PC-9 (cell line): ENCODE results near the gene MICB. TPM values are rescaled to one million over a fixed set of nuclear protein-coding genes. Genes with fewer than 3 reads are reported as not detected.

Experiments used
- BruUV-seq: library from RNA; stranded (reverse); fragments of 400-500 nt; replicated peaks from 2 replicates; lab custom pipeline; 2021; lab: Mats Ljungman, UMichigan
- CTCF ChIA-PET: fragments of 300-600 bp; sonication (Branson Sonifier 250); formaldehyde crosslinking; loops from one replicate; lab custom pipeline; 2022; ENCODE audit warnings: antibody characterized with exemption; lab: Charles Lee
- POLR2A ChIA-PET: fragments of 300-600 bp; sonication (Branson Sonifier 250); formaldehyde crosslinking; loops from one replicate; lab custom pipeline; 2022; ENCODE audit warnings: antibody characterized with exemption; ENCODE audit not compliant: unreplicated experiment; lab: Charles Lee
- DNase-seq, 2 experiments: peaks; one replicate each; pipeline versions ENCODE4 v3.0.0 to v3.0.0-alpha.2; 2015 to 2022; ENCODE audit warnings: mixed read lengths in 1 of 2
- H2AFZ ChIP-seq: fragments of 200-600 bp; sonication (generic); 2 replicates; pipeline ENCODE4 v1.8.1; 2017; ENCODE audit warnings: antibody characterized with exemption
- H3F3A ChIP-seq: fragments of 200-600 bp; sonication (generic); 2 replicates; pipeline ENCODE4 v1.8.1; 2017; ENCODE audit warnings: antibody characterized with exemption, mild to moderate bottlenecking, low read depth; ENCODE audit not compliant: insufficient read depth
- H3K27ac ChIP-seq: fragments of 200-600 bp; sonication (generic); 2 replicates; pipeline ENCODE4 v1.6.1; 2016; ENCODE audit warnings: mixed run types
- H3K27me3 ChIP-seq: fragments of 200-600 bp; sonication (generic); 2 replicates; pipeline ENCODE4 v1.6.1; 2016; ENCODE audit warnings: low read depth, mixed run types; ENCODE audit not compliant: insufficient read depth
- H3K36me3 ChIP-seq: fragments of 200-600 bp; sonication (generic); 2 replicates; pipeline ENCODE4 v1.6.1; 2016; ENCODE audit warnings: low read depth, mixed run types
- H3K4me1 ChIP-seq: fragments of 200-600 bp; sonication (generic); replicated peaks from 2 replicates; pipeline ENCODE4 v1.6.1; 2016; ENCODE audit warnings: mixed run types; ENCODE audit not compliant: insufficient read depth
- H3K4me2 ChIP-seq: fragments of 200-600 bp; sonication (generic); 2 replicates; pipeline ENCODE4 v1.6.1; 2017; ENCODE audit warnings: mixed run types
- H3K4me3 ChIP-seq: fragments of 200-600 bp; sonication (generic); 2 replicates; pipeline ENCODE4 v1.6.1; 2016; ENCODE audit warnings: mixed run types
- H3K79me2 ChIP-seq: fragments of 200-600 bp; sonication (generic); 2 replicates; pipeline ENCODE4 v1.6.1; 2017; ENCODE audit warnings: low read depth, mixed run types
- H3K9me2 ChIP-seq: fragments of 200-600 bp; sonication (generic); 2 replicates; pipeline ENCODE4 v1.8.1; 2017; ENCODE audit warnings: mild to moderate bottlenecking; ENCODE audit not compliant: insufficient read depth
- H3K9me3 ChIP-seq: fragments of 200-600 bp; sonication (generic); 2 replicates; pipeline ENCODE4 v1.8.1; 2016; ENCODE audit warnings: low read depth; ENCODE audit not compliant: insufficient read depth
- H4K20me1 ChIP-seq: fragments of 200-600 bp; sonication (generic); 2 replicates; pipeline ENCODE4 v1.8.1; 2017; ENCODE audit not compliant: insufficient read depth
- CTCF ChIP-seq: fragments of 200-600 bp; sonication (generic); conservative IDR thresholded peaks from 2 replicates; pipeline ENCODE4 v1.6.1; 2017; ENCODE audit warnings: mixed run types, antibody characterized with exemption, mild to moderate bottlenecking, moderate library complexity
- EZH2 ChIP-seq: fragments of 200-600 bp; sonication (generic); IDR thresholded peaks from 2 replicates; pipeline ENCODE4 v1.8.0; 2017; ENCODE audit warnings: antibody characterized with exemption, low read depth
- intact Hi-C: fragments of 100-400 bp; cut with micrococcal nuclease; formaldehyde crosslinking; loops from one replicate; pipeline ENCODE4 v1.10.0; 2022; ENCODE audit not compliant: unreplicated experiment
- total RNA-seq: library from RNA; stranded (reverse); gene quantifications from 2 replicates; pipeline ENCODE4 v1.2.3, GENCODE V29; 2021

The MICB gene
- total RNA-seq, 1 experiment from 2014 or later = 37.8 TPM

GRCh38 chr6:31476515-31477139, 21.3 kb upstream of the MICB start:
- CTCF ChIA-PET = no interaction called here
- intact Hi-C loops = no loop called here
- H3K4me1 ChIP-seq = peaks cover 14% of the 10 kb centered on the region
- no peaks in the 10 kb centered on the region for H3K79me2 ChIP-seq
- no peaks in the 10 kb centered on the region for H3F3A ChIP-seq
- H3K4me3 ChIP-seq = no peak overlapping the region
- H3K27ac ChIP-seq = no peak overlapping the region
- H4K20me1 ChIP-seq = no peaks in the 10 kb centered on the region
- no peaks in the 10 kb centered on the region for H3K9me2 ChIP-seq
- no peak overlapping the region for H2AFZ ChIP-seq
- TF ChIP-seq CTCF = no peak
- no peak for TF ChIP-seq EZH2
- H3K27me3 ChIP-seq = peaks cover 3% of the 10 kb centered on the region; the same call in 1 of the 2 replicates
- BruUV-seq = no TSS peak
- POLR2A ChIA-PET = interaction anchor here (0.6 kb wide), 1 partner anchor 330 kb away, joined by 3 read pairs; the partner anchor contains the start of gene LSM2
- no peaks in the 10 kb centered on the region for H3K36me3 ChIP-seq
- no peaks in the 10 kb centered on the region for H3K9me3 ChIP-seq
- no peak for DNase-seq
- no peak overlapping the region for H3K4me2 ChIP-seq

DNA sequence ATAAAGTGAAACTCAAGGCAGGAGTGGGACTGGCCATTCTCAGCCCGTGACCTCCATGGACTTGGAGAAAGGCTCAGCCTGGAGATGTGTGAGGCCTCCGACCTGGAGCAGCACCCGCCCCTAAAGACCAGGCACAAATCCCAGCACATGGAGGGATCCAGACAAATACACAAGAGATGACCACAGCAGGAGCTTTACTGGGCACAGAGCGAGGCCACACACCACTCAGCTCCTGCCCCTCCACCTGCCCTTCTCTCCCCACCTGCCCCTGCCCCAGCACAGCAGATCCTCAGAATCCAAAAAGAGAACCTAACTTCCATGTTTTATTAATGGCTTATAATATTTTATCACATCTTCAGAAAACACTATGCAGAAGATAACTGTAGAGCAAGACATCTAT, 20.4 kb upstream of the MICB start:
- CTCF ChIA-PET = no interaction called here
- no TSS peak for BruUV-seq
- intact Hi-C loops = no loop called here

DNA sequence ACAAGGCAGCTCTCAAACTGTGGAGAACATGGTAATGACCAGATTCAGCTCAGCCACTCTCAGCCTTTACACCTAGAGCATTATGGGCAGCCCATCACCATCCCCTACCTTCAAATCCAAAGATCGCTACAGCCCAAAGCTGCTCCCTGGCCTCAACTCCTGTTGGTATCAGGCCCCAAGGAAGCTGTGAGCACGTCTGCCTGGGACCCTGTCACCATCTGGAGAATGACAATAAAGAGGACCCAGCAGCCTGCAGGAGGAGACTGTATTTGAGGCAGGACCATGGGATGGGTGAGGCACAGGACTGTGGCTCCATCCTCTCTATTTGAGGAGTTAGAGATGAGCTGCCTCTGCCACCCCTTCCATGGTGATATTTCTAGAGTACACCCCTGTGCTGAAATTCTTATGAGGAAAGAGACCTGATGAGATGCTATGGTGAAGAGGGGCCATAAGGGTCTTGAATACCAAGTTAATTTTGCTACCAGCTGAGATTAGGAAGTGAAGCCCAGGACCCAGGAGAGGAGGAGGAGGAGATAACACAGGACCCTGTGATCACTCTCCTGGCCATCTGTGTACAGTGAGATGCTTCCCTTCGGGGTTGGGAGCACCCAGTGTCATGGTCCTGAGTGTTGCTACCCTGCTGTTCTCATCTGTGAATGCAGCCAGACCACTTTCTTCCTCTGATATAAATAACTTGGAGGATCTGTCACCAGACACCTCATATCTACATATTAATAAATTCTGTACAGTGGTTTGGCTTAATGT, 19.6 kb upstream of the MICB start:
- Histone ChIP-seq H3K4me2 (no peak overlapping the region), H3F3A (no peaks in the 10 kb centered on the region), H3K27me3 (peaks cover 3% of the 10 kb centered on the region; the same call in 1 of the 2 replicates), H2AFZ (no peak overlapping the region), H3K9me3 (no peaks in the 10 kb centered on the region), H3K27ac (no peak overlapping the region), H3K9me2 (no peaks in the 10 kb centered on the region), H3K79me2 (no peaks in the 10 kb centered on the region), H3K36me3 (no peaks in the 10 kb centered on the region), H3K4me1 (peaks cover 14% of the 10 kb centered on the region), H4K20me1 (no peaks in the 10 kb centered on the region), H3K4me3 (no peak overlapping the region)
- no peak for DNase-seq
- POLR2A ChIA-PET = no interaction called here
- no TSS peak for BruUV-seq
- CTCF ChIA-PET = no interaction called here
- TF ChIP-seq CTCF = no peak
- no peak for TF ChIP-seq EZH2
- intact Hi-C loops = no loop called here

More for the DNA sequence above, 20.4 kb upstream of the MICB start:
- H3K27me3 ChIP-seq = peaks cover 3% of the 10 kb centered on the region; the same call in 1 of the 2 replicates
- H3K27ac ChIP-seq = no peak overlapping the region
- no peaks in the 10 kb centered on the region for H3K9me2 ChIP-seq
- H2AFZ ChIP-seq = no peak overlapping the region
- POLR2A ChIA-PET = no interaction called here
- no peaks in the 10 kb centered on the region for H3K79me2 ChIP-seq
- DNase-seq = no peak
- H3K4me3 ChIP-seq = no peak overlapping the region
- H3K4me2 ChIP-seq = no peak overlapping the region
- H4K20me1 ChIP-seq = no peaks in the 10 kb centered on the region
- no peaks in the 10 kb centered on the region for H3F3A ChIP-seq
- no peaks in the 10 kb centered on the region for H3K9me3 ChIP-seq
- no peaks in the 10 kb centered on the region for H3K36me3 ChIP-seq
- TF ChIP-seq EZH2 (no peak), CTCF (no peak)
- peaks cover 14% of the 10 kb centered on the region for H3K4me1 ChIP-seq
